Measurements from ENCODE around the gene SSRP1. TPM values are rescaled to one million over a fixed set of nuclear protein-coding genes. Genes with fewer than 3 reads are reported as not detected.
"Not testable (repeated sequence)": the region's sequence is repeated elsewhere in the genome, so short reads cannot be mapped to it uniquely, and the experiment has no call there.

Gene SSRP1
- polyA plus RNA-seq, 1 donor from 2014 or later, result 84.7 TPM

DNA sequence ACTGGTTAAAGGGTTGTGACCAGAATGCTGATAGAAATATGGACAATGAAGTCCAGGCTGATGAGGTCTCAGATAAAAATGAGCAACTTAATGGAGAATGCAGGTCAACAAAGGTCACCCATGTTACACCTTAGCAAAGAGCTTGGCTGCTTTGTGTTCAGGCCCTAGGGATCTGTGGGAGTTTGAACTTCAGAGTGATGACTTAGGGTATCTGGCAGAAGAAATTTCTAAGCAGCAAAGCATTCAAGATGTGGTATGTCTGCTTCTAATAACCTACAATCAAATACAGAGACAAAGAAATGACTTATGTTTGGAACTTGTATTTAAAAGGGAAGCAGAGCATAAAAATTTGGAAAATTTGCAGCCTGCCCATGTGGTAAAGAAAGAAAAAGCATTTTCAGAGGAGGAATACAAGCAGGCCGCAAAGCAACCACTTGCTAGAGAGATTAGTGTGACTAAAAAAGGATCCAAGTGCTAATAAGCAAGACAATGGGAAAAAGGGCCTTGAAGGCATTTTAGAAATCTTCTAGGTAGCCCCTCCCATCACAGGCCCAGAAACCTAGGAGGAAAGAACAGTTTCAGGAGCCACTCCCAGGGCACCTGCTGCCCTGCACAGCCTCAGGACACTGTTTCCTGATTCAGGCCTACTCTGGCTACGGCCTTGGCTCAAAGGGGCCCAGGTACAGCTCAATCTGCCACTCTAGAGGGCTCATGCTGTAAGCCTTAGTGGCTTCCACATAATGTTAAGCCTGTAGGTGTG is 52.3 kb downstream of the SSRP1 start:
- H3K9me2 ChIP-seq (ENCODE audit: insufficient read depth, low read length), result no peaks in the 10 kb centered on the region
- no peaks in the 10 kb centered on the region for H4K20me1 ChIP-seq (ENCODE audit: insufficient read depth)
- no peaks in the 10 kb centered on the region for H3K36me3 ChIP-seq (ENCODE audit: insufficient read depth, low read length)
- H3K4me2 ChIP-seq (ENCODE audit: low read length), result no peak overlapping the region
- TF ChIP-seq POLR2AphosphoS5 (IDR thresholded peaks at IDR 0.05), result no peak
- TF ChIP-seq, protein P1, sequence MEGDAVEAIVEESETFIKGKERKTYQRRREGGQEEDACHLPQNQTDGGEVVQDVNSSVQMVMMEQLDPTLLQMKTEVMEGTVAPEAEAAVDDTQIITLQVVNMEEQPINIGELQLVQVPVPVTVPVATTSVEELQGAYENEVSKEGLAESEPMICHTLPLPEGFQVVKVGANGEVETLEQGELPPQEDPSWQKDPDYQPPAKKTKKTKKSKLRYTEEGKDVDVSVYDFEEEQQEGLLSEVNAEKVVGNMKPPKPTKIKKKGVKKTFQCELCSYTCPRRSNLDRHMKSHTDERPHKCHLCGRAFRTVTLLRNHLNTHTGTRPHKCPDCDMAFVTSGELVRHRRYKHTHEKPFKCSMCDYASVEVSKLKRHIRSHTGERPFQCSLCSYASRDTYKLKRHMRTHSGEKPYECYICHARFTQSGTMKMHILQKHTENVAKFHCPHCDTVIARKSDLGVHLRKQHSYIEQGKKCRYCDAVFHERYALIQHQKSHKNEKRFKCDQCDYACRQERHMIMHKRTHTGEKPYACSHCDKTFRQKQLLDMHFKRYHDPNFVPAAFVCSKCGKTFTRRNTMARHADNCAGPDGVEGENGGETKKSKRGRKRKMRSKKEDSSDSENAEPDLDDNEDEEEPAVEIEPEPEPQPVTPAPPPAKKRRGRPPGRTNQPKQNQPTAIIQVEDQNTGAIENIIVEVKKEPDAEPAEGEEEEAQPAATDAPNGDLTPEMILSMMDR (IDR thresholded peaks at IDR 0.05; ENCODE audit: poor library complexity, severe bottlenecking), result no peak
- TF ChIP-seq TAF1 (IDR thresholded peaks at IDR 0.05; ENCODE audit: low read depth), result no peak
- no peak for TF ChIP-seq SMC3 (conservative IDR thresholded peaks at IDR 0.05; ENCODE audit: poor library complexity)
- TF ChIP-seq EZH2 (IDR thresholded peaks at IDR 0.05; ENCODE audit: borderline replicate concordance, insufficient read depth, low read length, poor library complexity, severe bottlenecking), result no peak
- TF ChIP-seq RAD21 (conservative IDR thresholded peaks at IDR 0.05), result no peak
- no peaks in the 10 kb centered on the region for H3K9me3 ChIP-seq (ENCODE audit: low read length)
- no peak overlapping the region for H3K4me3 ChIP-seq (ENCODE audit: low read length)
- H3F3A ChIP-seq (ENCODE audit: insufficient read depth, low read length, poor library complexity, severe bottlenecking), result no peaks in the 10 kb centered on the region
- no peaks in the 10 kb centered on the region for H3K27me3 ChIP-seq (ENCODE audit: insufficient read depth, low read depth, low read length)
- H2AFZ ChIP-seq (ENCODE audit: low read depth, low read length), result no peak overlapping the region
- H3K9ac ChIP-seq (ENCODE audit: low read length), result no peak overlapping the region
- H3K79me2 ChIP-seq (replicated peaks; ENCODE audit: insufficient read depth, low read length), result no peaks in the 10 kb centered on the region
- no peak overlapping the region for H3K27ac ChIP-seq (ENCODE audit: low read length)

DNA sequence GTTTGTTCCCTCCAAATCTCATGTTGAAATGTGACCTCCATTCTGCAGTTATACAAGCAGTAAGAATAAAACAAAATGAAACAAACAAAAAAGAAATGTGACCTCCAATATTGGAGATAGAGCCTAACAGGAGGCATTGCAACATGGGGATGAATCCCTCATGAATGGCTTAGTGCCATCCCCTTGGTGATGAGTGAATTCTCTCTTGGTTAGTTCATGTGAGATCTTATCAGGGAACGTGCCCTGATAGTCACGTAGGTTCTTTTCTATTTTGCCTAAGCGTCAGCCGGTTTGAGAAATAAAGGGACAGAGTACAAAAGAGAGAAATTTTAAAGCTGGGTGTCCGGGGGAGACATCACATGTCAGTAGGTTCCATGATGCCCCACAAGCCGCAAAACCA is 54.1 kb downstream of the SSRP1 start:
- H3F3A ChIP-seq (ENCODE audit: insufficient read depth, low read length, poor library complexity, severe bottlenecking); H3K9me2 ChIP-seq (ENCODE audit: insufficient read depth, low read length); H3K9ac ChIP-seq (ENCODE audit: low read length); H3K9me3 ChIP-seq (ENCODE audit: low read length); H3K4me3 ChIP-seq (ENCODE audit: low read length); H3K27ac ChIP-seq (ENCODE audit: low read length); H3K36me3 ChIP-seq (ENCODE audit: insufficient read depth, low read length); H3K79me2 ChIP-seq (replicated peaks; ENCODE audit: insufficient read depth, low read length); H4K20me1 ChIP-seq (ENCODE audit: insufficient read depth); H2AFZ ChIP-seq (ENCODE audit: low read depth, low read length); H3K27me3 ChIP-seq (ENCODE audit: insufficient read depth, low read depth, low read length); H3K4me2 ChIP-seq (ENCODE audit: low read length): not testable (repeated sequence)

DNA sequence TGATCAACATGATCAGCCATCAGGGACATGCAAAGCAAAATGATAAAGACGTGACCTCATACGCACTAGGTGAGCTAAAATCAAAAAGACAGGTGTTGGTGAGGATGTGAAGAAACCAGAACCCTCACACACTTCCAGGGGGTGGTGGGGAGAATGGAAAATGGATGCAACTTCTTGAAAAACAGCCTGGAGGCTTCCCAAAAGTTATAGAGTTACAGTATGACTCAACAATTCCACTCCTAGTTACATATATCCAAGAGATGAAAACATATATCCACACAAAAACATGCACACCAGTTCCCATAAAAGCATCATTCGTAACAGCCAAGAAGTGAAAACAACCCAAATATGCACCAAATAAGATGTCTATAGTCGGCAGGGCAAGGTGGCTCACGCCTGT is 56.6 kb downstream of the SSRP1 start:
- no peaks in the 10 kb centered on the region for H3K9me2 ChIP-seq (ENCODE audit: insufficient read depth, low read length)
- H4K20me1 ChIP-seq (ENCODE audit: insufficient read depth), result no peaks in the 10 kb centered on the region
- no peaks in the 10 kb centered on the region for H3K36me3 ChIP-seq (ENCODE audit: insufficient read depth, low read length)
- no peaks in the 10 kb centered on the region for H3K27me3 ChIP-seq (ENCODE audit: insufficient read depth, low read depth, low read length)
- H3K9me3 ChIP-seq (ENCODE audit: low read length), result no peaks in the 10 kb centered on the region
- H3K27ac ChIP-seq (ENCODE audit: low read length), result no peak overlapping the region
- no peak overlapping the region for H3K9ac ChIP-seq (ENCODE audit: low read length)
- no peak overlapping the region for H3K4me3 ChIP-seq (ENCODE audit: low read length)
- TF ChIP-seq, protein P2, sequence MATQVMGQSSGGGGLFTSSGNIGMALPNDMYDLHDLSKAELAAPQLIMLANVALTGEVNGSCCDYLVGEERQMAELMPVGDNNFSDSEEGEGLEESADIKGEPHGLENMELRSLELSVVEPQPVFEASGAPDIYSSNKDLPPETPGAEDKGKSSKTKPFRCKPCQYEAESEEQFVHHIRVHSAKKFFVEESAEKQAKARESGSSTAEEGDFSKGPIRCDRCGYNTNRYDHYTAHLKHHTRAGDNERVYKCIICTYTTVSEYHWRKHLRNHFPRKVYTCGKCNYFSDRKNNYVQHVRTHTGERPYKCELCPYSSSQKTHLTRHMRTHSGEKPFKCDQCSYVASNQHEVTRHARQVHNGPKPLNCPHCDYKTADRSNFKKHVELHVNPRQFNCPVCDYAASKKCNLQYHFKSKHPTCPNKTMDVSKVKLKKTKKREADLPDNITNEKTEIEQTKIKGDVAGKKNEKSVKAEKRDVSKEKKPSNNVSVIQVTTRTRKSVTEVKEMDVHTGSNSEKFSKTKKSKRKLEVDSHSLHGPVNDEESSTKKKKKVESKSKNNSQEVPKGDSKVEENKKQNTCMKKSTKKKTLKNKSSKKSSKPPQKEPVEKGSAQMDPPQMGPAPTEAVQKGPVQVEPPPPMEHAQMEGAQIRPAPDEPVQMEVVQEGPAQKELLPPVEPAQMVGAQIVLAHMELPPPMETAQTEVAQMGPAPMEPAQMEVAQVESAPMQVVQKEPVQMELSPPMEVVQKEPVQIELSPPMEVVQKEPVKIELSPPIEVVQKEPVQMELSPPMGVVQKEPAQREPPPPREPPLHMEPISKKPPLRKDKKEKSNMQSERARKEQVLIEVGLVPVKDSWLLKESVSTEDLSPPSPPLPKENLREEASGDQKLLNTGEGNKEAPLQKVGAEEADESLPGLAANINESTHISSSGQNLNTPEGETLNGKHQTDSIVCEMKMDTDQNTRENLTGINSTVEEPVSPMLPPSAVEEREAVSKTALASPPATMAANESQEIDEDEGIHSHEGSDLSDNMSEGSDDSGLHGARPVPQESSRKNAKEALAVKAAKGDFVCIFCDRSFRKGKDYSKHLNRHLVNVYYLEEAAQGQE (IDR thresholded peaks at IDR 0.05; ENCODE audit: borderline replicate concordance), result no peak
- no peak for TF ChIP-seq SMC3 (conservative IDR thresholded peaks at IDR 0.05; ENCODE audit: poor library complexity)
- TF ChIP-seq, protein P1 (IDR thresholded peaks at IDR 0.05; ENCODE audit: poor library complexity, severe bottlenecking), result no peak
- no peak for TF ChIP-seq RAD21 (conservative IDR thresholded peaks at IDR 0.05)
- no peak for TF ChIP-seq EZH2 (IDR thresholded peaks at IDR 0.05; ENCODE audit: borderline replicate concordance, insufficient read depth, low read length, poor library complexity, severe bottlenecking)
- no peak for TF ChIP-seq EP300 (conservative IDR thresholded peaks at IDR 0.05; ENCODE audit: poor library complexity, severe bottlenecking)
- no peak for TF ChIP-seq MXI1 (conservative IDR thresholded peaks at IDR 0.05; ENCODE audit: poor library complexity, severe bottlenecking)
- no peak for TF ChIP-seq TAF1 (IDR thresholded peaks at IDR 0.05; ENCODE audit: low read depth)
- TF ChIP-seq POLR2AphosphoS5 (IDR thresholded peaks at IDR 0.05), result no peak
- no peaks in the 10 kb centered on the region for H3K79me2 ChIP-seq (replicated peaks; ENCODE audit: insufficient read depth, low read length)
- no peaks in the 10 kb centered on the region for H3F3A ChIP-seq (ENCODE audit: insufficient read depth, low read length, poor library complexity, severe bottlenecking)
- no peak overlapping the region for H2AFZ ChIP-seq (ENCODE audit: low read depth, low read length)
- no peak overlapping the region for H3K4me2 ChIP-seq (ENCODE audit: low read length)

All from neural cell (in vitro differentiated cells).